Kidney tubule cell (primary cell): ENCODE results near the gene ZBTB7C.

ENCODE experiments used
- DNase-seq: peaks from one replicate; pipeline ENCODE4 v3.0.0-alpha.2; 2018; ENCODE audit warnings: low spot score

The ZBTB7C gene

GRCh38 chr18:48254077-48254602, 155.0 kb downstream of the ZBTB7C start:
- DNase-seq, result no peak

- DNase-seq, result no peak
These were observed 156.7 kb downstream of the ZBTB7C start for GRCh38 chr18:48252525-48252924.

GRCh38 chr18:48250918-48251317, 158.3 kb downstream of the ZBTB7C start:
- DNase-seq, result no peak

DNA sequence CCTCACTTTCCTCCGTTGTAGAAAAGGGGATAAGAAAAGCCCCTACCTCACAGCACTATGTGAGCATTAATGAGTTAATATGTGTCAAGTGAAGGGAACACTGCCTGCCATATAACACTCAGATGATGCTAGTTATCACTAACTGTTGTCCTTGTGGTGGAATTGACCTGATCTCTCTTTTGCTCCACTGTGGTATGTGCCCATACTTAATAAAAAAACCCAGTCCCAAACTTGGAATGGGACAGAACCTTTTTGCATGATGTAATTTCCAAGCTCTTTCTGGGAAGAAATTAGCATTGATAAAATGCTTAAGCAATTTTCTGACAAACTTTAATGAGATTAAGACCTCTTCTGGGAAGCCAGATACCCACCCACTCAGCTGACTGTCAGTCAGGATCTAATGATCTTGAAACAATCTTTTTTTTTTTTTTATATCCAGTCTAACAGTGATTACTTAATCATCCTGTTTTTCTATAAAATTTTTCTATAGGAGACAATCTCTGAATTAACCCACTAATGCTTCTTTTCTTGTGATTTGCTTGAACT, 158.7 kb downstream of the ZBTB7C start:
- DNase-seq, result no peak

DNA sequence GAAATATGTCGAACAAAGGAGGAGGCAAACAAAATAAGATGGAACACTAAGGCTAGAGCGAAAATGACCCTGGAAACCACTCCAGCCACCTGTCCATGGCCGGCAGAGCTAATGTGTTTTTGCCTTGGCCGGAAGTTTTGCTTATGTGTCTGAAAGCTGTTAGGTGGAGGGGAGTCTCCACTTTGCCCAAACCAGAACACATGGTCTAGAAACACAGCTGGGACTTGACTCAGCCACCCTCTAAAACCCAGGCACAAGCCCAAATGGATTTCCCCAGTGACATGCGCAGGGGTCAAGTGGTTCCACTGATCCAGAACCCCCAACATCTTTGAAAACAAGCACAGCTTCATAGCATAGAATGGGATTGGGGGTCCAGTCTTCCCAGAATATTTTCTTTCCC, 159.3 kb downstream of the ZBTB7C start:
- no peak for DNase-seq

DNA sequence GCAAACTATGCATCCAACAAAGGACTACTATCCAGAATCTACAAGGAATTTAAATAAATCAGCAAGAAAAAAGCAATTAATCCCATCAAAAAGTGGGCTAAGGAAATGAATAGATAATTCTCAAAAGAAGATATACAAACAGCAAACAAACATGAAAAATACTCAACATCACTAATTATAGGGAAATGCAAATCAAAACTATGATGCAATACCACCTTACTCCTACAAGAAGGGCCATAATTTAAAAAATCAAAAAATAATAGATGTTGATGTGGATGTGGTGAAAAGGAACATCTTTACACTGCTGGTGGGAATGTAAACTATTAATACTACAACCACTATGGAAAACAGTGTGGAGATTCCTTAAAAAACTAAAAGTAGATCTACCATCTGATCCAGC, 164.7 kb downstream of the ZBTB7C start:
- DNase-seq, result no peak

DNA sequence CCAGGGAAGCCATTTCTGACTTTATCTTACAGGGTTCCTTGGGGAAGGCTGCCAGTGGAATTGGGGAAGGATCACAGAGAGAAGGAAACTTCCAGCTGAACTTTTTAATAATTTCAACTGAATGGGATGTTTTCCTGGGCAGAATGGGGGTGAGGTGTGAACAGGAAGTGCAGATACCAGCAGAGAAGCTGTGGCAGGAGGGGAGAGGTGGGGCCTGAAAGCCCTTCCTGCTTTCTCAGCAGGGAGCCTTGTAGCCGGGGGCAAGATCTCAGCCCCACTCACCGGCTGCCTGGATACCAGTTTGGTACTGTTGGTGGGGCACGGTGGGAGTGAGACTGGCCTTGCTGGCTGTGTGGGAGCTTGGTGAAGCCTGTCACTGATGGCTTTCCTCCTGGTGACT, 170.5 kb downstream of the ZBTB7C start:
- DNase-seq, result no peak

GRCh38 chr18:48238206-48238605, 171.0 kb downstream of the ZBTB7C start:
- DNase-seq, result no peak

- DNase-seq, result no peak
These were observed 172.4 kb downstream of the ZBTB7C start for GRCh38 chr18:48236822-48237221.

DNA sequence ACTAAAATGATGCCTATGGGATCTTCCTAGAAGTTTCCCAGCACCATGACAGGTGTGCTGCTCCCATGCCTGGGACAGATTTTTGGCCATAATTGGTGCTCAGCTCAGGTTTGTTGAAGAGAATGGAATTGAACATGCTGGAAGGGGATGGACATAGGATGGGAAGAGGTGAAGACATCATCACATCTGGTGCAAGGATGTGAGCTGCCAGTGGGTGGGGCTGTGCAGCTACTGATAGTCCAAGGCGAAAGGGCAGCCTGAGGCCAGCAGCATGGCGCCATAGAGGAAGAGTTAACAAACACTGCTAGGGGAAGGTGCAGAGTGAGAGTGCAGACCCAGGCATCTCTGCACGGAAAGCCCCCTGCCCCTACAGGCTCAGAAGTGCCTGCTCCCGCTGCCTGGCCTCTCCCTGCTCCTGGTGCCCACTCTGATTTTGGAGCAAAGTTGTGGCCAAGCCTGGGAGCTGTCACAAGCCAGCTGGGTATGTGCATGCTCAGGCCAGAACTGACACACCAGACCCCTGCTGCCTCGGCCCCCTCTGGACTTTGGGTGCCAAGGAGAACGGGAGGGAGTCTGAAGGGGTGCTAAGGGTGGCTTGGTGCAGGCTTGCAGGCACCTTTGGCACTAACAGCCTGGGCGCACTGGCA, 178.6 kb downstream of the ZBTB7C start:
- peak; percentile 64 for DNase-seq

DNA sequence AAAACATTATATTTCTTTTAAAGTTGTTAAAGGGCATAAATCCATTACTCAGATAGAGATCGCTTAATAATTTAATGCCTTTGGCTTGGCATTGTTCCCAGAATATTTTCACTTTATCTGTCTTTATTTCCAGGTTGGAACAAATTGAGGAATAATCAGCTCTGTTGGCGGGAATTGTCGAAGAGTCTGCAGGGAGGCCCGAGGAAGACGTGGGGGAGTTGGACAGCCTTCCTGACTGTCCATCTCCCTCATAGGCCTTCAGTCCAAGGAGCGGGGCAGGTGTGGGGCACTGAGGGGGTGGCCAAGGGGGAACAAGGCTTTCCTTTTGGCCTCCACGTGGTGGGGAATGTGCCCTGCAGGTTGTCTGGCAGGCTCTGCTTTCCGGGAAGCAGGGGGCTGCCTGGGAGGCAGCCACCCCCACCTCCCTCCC, 179.6 kb downstream of the ZBTB7C start:
- DNase-seq, result no peak

DNA sequence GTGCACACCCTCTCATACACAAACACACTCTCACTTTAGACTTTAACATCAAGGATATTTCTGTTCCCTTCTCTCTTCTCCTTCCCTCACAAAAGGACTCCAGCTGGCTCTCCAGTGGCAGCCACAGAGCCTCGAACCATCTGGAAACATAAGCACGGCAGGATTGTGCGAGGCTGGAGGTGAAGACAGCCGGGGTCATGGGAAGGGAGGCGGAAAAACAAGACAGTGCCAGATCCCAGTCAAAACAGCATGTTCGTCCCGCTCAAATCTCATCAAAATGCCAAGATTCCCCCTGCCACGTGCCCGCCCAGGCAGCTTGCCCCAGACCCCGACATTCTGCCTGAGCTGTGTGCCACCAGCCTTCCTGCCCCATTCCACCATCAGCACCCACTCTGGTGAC, 180.3 kb downstream of the ZBTB7C start:
- no peak for DNase-seq

DNA sequence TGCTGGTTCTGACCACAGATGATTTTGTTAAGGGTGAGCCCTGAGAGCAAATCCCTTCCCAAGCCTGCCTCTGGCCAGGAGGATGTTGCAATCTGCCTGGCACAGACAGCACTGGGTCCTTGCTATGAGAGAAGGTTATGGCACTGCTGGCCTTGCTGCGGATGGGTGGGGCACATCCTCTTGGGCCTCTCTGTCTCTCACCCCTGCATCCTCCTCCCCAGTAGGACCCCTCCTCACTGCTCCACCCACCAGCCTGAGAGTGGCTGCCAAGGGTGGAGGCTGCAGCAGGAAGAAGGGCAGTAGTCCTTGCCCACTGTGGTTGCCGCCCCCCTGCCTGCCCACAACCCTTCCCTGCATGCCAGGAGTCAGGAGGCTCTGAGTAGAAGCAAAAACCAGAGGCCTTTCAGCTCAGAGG, 180.9 kb downstream of the ZBTB7C start:
- DNase-seq, result no peak

GRCh38 chr18:48227206-48227605, 182.0 kb downstream of the ZBTB7C start:
- peak; percentile 31 for DNase-seq

DNA sequence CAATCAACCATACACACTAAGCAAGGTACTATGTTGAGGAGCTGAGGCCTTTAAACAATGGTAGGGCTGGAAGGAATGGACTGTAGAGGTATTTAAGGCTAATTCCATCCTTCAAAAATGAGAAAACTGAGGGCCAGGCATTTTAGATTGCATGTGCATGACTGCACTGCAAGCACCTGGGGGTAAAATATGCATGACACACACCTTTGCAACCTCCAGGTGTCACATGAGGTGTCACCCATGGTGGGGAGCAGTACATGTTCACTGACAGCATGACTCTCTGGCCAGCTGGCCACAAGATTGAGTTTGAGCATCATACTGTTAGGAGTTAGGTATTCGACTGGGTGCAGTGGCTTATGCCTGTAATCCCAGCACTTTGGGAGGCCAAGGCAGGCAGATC, 182.8 kb downstream of the ZBTB7C start:
- DNase-seq, result peak; percentile 50

DNA sequence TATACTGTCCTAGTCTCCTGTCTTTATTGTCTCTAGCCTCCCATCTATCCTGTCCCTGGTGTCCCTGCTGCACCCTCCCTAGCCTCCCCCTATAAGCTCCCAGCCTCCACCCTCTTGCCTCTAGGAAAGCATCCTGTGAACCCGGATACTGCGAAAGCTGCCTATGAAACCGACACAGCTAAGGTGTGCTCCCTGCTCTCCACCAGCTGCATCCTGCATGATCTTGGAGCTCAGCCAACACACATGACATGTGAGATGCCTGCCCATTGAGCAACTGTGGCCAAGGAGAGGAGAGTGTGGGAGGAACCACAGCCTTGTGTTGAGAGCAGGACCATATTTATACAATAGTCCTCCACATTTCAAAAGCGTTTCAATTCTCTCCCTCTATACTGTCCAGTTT, 187.1 kb downstream of the ZBTB7C start:
- peak; percentile 72 for DNase-seq

DNA sequence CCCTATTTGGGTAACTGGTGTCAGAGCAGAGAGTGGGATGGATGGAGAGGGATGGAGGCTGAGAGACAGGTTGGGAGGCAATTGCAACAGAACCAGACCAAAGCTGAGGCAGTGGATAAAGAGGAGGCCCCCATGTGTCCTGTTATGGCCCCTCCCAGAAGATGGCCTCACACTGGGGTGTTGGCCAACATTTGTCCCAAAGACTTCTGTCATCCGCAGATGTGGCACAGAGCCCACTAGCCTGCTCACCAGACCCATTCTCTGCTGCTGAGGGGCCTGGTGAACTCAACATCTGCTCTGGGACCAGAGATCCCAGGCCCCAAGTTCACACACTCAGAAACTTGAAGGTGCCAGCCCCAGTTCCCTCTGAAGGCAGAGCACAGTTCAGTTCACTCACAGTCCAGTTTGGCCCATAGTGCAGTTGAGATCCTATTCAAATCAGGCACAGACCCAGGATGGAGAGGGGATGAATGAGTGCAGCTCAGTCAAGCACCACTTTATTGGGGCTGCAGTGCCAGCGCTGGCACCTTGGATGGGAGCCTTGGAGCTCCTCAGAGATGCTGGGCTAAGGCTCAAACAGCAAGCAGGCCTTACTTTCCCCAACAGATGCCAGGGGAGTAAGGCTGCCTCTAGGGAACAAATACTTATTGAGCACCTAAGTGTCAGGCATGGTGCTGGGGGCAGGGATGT, 189.2 kb downstream of the ZBTB7C start:
- DNase-seq, result no peak

GRCh38 chr18:48219037-48219809, 190.0 kb downstream of the ZBTB7C start:
- no peak for DNase-seq

- DNase-seq, result no peak
These were observed 190.7 kb downstream of the ZBTB7C start for GRCh38 chr18:48218285-48219022.

DNA sequence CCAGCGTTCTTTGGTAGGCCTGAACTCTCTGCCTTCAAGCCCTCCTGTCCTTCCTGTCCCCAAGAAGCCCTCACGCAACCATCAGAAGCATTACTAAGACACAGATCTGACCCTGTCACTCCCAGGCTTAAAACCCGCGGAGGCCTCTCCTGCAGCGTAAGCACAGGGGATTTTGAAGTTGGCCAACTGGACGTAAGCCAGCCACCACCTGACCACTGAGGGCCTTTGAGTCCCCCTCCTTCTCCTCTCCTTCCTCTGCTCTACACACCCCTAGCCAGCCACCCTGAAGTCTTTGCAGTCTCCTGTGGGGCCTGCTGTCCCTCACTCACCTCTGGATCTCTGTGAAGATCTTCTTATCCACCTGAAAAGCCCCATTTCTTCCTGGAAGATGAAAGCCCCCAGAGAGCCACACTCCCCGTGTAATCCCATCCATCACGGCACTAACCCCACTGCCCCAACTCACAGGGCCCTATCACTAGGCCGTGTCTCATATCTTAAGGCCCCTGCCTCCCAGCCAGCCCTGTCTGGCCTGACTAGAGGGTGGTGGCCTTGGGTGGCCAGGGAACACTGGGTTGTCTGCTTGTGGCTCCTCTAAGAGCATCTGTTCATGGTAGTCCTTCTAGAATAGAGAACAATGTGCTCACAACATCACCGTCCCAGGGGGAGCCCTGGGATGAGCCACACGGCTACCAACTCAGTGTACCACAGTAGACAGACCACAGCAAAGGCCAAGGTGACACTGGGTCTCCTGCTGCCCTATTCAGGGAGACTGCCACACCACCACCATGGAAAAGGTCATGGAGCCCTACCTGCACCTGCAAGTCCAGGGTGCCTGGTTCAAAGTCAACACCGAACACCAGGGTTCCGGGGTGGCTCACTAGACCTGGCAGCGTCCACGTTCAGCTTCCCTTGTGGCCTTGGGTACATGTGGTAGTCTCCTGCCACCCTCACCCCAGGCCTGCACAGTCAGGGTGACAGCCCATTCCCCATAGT, 191.6 kb downstream of the ZBTB7C start:
- DNase-seq, result no peak
